GM13977 (cell line): Measurements from ENCODE around the gene RNF146.
A peak's percentile ranks its signal among the peaks of the same experiment; 100 is the strongest.

Experiments used
- DNase-seq: peaks from one replicate; pipeline ENCODE4 v3.0.0; 2012; ENCODE audit warnings: low spot score
- in situ Hi-C: fragments of 300-500 bp; cut with MboI; formaldehyde crosslinking; loops from one replicate; pipeline ENCODE4 v1.12.0; 2022; ENCODE audit warnings: low sequenced_read_pairs, low pct_unique_long_range_greater_than_20kb, mixed read lengths, inconsistent platforms; ENCODE audit not compliant: unreplicated experiment
- TF ChIP-seq, protein P1 (sequence below): IDR thresholded peaks from 2 replicates; pipeline ENCODE4 v1.5.1; 2012; ENCODE audit warnings: mild to moderate bottlenecking, control low read depth; ENCODE audit not compliant: insufficient read depth; ENCODE audit errors: extremely low read depth, missing control alignments

Gene RNF146

DNA sequence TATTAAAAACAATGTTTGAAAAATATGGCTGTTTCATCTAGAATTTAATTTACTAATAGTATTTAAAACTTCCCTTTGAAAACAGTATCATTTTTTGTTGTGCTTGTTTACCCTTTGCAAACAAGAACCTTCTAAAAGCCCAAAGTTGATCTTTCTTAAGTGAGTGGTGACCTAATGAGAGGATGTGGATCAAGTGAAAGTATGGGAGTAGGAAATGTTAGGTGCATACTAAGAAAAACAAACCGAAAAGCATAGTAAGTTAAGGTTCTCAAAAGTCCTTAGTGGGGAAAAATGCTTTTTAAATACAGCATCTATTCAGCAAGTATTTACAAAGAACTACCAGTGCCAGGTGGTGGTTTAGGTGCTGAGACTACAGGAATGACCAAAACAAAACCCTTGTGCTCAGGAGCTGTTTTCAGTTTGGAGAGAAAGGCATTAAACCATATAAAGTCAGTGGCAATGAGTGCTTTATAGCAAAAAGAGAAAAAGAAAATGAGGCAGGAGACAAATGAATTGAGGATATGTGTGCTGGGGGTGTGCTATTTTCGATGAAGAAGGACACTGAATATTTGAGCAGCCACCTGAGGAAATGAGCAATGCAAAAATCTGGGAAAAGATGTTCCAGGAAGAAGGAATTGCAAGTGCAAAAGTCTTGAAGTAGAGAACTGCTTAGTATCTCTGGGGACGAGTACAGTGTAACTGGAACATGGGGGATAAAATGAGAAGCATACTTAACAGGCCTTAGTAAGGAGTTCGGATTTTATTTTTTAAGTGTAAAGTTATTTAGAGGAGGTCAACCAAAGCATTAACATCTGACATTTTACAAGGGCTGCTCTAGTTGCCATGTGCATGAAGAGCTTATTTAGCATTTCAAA, 24.0 kb downstream of the RNF146 start:
- in situ Hi-C loops: loop anchor here (25.0 kb wide), 1 partner anchor 122 kb away; no protein-coding TSS in a partner anchor
- TF ChIP-seq, protein P1, sequence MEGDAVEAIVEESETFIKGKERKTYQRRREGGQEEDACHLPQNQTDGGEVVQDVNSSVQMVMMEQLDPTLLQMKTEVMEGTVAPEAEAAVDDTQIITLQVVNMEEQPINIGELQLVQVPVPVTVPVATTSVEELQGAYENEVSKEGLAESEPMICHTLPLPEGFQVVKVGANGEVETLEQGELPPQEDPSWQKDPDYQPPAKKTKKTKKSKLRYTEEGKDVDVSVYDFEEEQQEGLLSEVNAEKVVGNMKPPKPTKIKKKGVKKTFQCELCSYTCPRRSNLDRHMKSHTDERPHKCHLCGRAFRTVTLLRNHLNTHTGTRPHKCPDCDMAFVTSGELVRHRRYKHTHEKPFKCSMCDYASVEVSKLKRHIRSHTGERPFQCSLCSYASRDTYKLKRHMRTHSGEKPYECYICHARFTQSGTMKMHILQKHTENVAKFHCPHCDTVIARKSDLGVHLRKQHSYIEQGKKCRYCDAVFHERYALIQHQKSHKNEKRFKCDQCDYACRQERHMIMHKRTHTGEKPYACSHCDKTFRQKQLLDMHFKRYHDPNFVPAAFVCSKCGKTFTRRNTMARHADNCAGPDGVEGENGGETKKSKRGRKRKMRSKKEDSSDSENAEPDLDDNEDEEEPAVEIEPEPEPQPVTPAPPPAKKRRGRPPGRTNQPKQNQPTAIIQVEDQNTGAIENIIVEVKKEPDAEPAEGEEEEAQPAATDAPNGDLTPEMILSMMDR: no peak
- no peak for DNase-seq

DNA sequence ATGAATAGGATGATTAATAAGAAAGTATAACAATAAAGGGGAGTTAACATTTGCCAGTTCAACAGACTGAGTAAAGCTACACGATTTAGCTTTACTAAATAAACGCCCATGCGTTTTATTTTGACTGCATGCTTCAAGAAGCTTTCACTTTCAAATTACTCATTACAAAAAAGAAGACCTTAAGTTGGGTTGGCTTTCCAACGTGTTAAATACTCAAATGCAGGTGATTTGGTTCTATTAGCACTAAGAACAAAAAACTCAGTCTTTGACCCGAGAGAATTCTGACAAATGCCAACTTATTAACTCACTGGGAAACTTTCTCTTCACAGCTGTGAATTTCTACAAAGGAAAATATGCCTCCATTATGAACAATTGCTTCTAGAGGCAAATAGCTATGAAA, 24.8 kb downstream of the RNF146 start:
- DNase-seq: peak; percentile 14
- in situ Hi-C loops: loop anchor here (25.0 kb wide), 1 partner anchor 121 kb away; no protein-coding TSS in a partner anchor
- TF ChIP-seq, protein P1: no peak

DNA sequence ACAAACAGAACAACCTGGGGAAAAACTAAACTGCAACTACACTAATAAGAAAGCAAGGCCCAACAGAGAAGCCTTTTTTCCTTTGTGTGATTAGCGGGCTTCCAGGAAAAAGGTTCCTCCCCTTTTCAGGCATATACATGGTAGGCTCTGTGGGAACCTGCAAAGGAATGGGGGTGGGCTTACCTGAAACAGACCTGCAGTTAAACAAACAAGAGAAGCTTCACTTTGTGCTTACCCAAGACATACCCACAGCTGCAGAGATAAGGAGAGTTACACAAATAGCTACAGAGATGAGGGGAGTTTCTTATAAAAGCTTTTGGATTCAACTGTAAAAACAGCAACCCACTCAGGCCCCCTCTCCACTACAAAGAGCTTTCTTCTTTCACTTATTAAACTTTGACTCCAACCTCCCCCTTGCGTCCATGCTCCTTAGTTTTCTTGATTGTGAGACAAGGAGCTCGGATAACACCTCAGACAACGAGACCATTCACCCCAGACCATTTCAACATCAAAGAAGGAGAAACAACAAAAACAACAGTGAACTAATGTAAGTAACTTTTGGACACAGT, 30.9 kb downstream of the RNF146 start:
- TF ChIP-seq, protein P1: no peak
- in situ Hi-C loops: loop anchor here (25.0 kb wide), 1 partner anchor 115 kb away; no protein-coding TSS in a partner anchor
- DNase-seq: no peak

DNA sequence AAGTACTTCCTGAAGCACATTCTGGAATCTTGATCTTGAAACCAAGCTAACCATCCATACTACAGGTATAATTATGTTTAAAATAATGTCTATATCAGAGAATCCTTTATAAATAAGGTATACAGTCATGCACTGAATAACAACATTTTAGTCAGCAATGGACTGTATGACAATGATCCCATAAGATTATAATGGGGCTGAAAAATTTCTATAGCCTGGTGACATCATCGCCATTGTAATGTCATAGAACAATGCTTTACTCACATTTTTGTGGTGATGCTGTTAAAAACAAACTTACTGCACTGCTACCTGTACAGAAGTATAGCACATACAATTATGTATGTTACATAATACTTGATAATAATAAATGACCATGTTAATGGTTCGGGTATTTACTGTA, 31.8 kb downstream of the RNF146 start:
- in situ Hi-C loops: loop anchor here (25.0 kb wide), 1 partner anchor 114 kb away; no protein-coding TSS in a partner anchor
- DNase-seq: no peak
- TF ChIP-seq, protein P1: no peak

DNA sequence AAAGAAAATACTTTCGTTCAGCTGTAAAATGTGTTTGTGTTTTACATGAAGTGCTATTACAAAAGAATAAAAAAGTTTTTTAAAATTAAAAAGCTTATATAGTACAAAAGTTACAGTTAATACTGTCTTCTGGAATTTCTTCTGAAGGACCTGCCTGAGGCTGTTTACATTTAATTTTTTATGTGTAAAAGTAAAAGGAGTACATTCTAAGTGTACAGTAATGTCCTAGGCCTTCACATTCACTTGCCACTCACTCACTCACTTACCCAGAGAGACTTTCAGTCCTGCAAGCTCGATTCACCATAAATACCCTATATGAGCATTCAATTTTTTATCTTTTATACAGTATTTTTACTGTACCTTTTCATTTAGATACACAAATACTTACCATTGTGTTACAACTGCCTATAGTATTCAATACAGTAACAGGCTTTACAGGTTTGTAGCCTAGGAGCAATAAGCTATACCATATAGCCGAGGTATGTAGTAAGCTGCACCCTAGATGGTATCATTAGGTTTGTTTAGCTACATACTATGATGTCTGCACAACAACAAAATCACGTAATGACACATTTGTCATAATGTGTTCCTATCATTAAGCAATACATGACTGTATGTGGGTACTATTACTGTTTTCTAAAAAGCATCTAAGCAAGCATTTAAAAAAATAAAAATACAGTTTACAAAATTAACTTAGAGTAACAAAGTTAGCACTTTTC, 33.0 kb downstream of the RNF146 start:
- TF ChIP-seq, protein P1: no peak
- DNase-seq: no peak
- in situ Hi-C loops: loop anchor here (25.0 kb wide), 1 partner anchor 113 kb away; no protein-coding TSS in a partner anchor

DNA sequence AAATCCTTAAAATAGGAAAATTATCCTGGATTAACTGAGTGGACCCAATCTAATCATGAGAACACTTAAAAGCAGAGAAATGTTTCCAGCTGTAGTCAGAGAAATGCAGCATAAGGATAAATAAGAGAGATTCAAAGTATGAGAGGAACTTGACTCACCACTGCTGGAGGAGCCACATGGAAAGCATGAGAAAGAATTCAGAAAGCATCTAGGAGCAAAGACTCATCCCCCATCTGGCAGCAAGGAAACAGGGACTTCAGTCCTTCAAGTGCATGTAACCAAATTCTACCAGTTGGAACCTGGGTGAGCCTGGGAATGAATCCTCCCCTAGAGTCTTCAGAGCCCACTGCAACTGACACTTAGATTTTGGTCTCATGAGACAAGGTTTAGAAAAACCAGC, 33.7 kb downstream of the RNF146 start:
- in situ Hi-C loops: no loop called here
- no peak for DNase-seq
- TF ChIP-seq, protein P1: no peak
